Stimulated activated CD4-positive, alpha-beta T cell treated with anti-CD3 and anti-CD28 coated beads, Interleukin-1b, Interleukin-23, amount 100 ng/mL, for 4 hours (primary cell): ENCODE measurements around the gene PARD3B.

Source experiments
- DNase-seq, 2 donors: peaks; one replicate each; pipeline ENCODE4 v3.0.0-alpha.2; 2020; ENCODE audit warnings: low read depth in 2 of 2

Gene PARD3B

DNA sequence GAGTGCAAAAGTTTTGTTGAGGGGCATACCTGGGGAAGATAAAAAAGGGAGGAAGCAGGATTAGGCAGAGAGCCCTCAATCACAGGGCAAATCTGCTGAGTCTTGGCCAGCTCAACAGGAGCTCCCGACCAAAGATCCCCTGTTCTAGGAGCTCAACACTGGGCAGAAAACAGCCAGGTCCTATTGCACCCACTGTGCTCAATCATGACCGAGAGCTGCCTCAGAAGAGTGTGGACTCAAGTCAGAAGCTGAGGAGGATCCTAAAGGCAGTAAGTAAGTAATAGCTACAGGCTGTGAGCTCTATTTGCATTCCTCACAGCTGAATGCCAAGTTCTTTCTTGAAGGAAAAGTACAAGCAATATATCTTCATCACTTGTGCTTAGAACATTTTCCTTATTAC is 802.6 kb downstream of the PARD3B start:
- no peak for DNase-seq

DNA sequence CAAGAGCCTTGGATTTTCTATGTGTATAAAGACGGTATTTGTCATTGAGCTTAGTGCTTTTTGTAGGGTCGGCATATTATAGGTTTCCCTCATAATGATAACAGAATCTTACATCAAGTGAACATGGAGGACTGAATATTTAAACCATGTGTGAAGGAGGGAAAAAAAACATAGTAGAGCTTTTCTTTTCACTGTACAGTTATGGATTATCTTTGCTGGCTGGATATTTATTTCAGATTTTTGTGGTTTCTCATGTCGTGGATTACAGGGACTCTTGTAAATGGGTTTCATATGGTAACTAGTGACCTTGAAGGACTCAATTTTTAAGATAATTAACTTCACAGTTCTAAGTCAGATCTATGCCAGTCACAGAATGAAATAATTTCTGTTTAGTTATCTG is 806.8 kb downstream of the PARD3B start:
- no peak for DNase-seq

DNA sequence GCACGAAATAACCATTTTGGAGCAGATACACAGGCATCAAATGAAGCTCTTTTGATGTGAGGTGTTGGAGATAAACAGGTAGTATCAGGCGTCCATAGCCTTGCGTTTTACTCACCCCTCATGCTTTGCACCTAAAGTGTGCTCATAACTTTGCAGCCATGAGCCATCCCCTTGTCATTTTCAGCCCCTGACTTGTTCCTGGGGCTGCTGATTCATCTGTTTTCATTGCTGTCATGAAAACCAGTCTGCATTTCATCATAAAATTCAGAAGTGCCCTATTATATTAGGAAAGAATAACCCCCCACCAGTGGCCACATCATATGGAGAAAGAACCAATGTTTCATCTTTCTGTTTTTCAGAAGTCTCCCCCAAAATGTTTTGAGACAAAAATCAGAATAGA is 807.3 kb downstream of the PARD3B start:
- no peak for DNase-seq

DNA sequence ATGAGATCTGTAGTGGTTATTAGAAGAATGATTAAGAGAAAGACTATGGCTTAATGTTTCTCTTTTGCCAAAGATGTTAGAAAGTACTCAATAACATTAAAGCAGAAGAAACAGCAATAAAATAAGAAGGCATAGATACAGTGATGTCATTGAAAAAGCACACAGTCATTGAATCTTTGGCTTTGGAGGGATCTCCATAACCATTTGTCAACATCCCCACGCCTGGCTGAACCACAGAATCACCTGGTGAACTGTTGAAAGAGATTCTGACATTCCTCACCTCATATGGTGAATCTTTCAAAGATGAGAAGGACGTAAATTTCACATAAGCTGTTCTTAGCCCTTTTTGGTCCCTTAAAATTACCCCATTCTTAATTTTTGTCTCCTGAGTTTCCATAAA is 812.5 kb downstream of the PARD3B start:
- no peak for DNase-seq

DNA sequence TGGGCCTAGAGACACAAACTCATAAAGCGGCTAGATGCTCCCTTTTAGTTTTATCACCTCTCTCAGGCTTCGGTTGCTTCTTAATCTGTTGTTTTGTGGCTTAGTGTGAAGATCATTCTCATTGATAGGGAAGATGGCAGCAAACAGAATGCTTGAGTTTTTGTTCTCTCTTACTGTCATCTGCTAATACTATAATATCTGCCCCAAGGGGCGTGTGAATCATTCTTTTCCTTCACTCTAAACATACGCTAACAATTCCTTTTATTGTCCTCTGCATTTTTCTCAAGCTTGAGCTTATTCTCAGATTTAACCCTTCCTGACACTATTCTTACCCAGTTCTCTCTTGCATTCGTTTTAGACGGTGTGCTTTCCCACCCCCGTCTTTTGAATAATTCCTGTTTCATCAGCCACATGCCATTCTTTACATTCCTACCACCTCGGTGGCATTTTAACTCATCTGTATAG is 813.1 kb downstream of the PARD3B start:
- DNase-seq, result no peak

DNA sequence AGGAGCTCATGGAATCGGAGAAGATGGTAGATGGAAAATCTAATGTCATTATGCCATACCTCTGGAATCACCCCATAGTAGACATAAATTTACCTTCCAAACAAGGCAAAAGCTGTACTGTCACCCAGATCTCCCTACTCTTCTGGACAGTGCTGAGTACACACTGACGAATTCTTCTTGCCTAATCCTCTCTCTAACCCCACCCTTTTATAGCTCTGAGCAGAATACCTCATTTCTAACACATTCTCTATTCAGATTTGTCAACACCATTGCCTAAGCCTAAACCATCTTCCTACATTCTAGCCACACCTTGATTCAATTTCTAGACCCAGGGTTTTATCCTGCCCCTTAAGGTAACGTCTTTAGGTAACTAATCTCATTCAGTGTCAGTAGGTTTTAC is 816.0 kb downstream of the PARD3B start:
- no peak for DNase-seq

DNA sequence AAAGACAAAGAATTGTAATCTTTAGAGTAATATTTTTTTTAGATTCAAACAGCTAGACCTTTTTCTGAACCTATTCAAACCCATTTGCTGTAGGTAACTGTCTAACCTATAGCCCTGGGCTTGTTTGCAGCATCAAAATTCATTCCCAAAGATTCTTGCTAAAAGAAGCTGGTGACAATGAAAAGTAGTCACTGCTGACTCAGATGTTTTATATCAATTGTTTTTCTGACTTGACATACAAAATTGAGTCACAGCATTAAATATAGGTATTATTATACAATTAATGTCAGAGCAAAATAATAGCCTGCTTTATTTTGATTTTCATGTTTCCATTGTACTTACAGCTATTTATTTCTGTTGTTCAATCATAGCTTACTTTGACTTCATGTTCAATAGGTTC is 816.7 kb downstream of the PARD3B start:
- no peak for DNase-seq

DNA sequence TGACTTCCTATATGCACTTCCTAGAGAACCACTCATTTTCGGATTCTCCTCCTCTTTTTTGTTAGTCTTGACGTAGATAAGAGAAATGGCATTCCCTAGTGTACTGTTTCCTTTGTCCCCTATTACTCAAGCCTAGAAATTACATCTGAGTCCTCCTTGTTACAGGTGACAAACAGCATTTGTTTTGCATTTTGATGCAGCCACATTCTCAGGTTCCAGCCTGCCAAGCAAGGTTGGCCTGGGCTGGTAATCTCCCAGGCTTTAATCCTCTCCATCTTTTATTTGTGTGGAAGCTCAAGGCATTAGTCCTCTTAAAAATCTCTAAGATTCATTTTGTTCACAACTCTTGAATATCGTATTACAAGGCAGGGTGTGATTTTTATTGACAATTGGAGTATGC is 819.0 kb downstream of the PARD3B start:
- no peak for DNase-seq

DNA sequence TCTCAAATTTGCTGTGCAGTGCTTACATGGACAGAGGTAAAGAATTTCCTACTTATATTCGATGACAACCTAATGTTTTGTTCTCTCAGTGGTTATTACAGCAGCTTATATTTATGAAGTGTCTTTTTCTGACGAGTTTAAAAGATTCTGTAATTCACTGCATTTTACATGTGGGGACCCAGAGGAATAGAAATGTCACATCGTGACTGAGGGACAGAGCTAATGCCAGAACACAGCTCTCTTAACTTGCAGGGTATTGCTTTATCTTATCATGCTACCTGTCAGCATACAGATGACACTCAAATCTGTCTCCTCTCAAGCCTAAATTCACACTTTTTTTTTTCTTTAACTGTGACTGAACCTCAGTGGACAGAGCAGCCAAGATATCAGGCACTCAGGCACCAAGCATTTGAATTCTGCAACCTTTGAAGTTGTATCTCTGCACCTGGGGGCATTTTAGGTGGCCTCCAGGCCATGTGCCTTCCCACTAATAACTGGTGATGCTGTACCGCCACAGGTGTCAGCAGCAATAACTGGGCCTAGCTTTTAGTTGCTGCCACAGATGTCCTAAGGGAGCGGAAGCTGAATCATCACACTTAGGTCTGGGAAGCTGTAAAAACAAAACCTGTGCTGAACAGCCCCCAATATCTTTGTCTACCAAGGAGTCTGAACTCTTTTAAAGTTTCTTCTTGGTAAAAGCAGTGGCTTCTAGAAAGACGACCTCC is 821.2 kb downstream of the PARD3B start:
- DNase-seq, result no peak

DNA sequence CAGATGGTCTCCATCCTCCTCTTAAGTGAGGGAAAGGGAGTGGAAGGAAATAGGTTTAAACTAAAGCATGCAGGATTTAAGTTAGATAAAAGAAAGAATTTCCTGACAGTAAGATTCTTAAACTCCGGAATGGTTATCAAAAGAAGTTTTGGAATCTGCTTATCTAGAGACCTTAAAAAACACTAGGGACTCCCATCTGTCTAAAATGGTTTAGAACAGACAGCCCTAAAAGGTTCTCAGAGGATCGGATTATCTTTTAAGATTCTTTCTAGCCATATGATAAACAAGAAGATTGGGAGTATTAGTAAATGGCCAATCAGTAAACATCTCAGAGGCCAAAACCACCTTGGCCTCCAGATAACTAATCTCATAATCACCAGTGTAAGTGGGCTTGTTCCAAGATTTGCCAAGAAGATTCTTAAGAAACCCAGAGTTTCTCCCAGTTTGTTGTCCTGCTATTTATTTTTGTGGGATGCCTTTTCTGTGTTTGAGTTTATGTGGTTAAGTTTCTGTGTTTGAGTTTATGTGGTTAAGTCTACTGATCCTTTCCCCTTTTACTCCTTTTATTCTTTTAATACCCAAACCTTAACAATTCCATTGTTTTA is 822.2 kb downstream of the PARD3B start:
- DNase-seq, result no peak

DNA sequence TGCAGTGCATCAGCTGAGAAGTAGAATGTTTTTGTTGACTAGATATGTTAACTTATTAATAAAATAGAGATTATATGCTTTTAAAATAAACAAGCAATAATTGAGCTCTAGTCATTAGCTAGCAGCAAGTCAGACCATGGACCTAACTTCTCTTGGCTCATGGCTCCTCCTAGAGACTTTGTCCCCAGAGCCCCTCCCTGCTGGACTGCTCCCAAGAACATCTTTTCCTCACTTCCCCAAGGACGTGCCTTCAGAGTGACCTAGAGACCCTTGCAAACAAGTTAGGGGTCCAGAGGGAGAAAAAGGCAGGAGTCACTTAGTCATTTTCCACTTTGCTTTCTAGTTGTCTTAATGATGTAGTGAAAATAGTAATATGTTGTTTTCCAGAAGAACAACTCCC is 824.5 kb downstream of the PARD3B start:
- no peak for DNase-seq

DNA sequence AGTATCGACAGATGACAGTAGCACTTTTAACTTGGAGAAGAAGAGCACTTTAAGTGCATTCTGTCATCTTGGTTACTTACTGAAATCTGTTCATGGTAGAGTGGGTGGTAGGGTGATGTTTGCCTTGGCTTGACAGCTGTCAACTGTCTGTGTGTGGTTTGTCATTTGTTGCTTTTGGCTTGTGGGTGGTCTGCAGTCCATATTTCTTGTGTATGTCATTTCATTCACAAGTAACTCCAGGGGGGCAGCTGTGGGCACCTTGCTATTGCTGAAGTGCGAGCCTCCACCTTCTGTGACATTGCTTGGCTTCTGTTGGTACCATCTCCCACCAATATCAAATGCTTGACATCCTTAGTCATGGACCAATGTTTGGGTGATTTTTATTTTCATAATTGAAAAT is 825.5 kb downstream of the PARD3B start:
- DNase-seq, result no peak

DNA sequence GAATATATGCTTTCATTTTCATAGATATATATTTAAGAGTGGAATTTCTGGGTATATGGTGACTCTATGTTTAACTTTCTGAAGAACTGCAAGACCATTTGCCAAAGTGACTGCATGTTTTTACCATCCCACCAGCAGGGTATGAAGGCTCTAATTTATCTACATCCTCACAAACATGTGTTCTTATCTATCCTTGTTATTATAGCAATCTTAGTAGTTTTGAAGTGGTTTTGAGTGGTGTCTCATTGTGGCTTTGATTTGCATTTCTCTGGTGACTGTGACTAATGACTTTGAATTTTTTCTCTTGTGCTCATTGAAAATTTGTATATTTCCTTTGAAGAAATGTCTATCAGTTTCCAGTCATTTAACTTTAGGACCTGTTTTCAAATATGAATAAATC is 826.9 kb downstream of the PARD3B start:
- DNase-seq, result no peak

DNA sequence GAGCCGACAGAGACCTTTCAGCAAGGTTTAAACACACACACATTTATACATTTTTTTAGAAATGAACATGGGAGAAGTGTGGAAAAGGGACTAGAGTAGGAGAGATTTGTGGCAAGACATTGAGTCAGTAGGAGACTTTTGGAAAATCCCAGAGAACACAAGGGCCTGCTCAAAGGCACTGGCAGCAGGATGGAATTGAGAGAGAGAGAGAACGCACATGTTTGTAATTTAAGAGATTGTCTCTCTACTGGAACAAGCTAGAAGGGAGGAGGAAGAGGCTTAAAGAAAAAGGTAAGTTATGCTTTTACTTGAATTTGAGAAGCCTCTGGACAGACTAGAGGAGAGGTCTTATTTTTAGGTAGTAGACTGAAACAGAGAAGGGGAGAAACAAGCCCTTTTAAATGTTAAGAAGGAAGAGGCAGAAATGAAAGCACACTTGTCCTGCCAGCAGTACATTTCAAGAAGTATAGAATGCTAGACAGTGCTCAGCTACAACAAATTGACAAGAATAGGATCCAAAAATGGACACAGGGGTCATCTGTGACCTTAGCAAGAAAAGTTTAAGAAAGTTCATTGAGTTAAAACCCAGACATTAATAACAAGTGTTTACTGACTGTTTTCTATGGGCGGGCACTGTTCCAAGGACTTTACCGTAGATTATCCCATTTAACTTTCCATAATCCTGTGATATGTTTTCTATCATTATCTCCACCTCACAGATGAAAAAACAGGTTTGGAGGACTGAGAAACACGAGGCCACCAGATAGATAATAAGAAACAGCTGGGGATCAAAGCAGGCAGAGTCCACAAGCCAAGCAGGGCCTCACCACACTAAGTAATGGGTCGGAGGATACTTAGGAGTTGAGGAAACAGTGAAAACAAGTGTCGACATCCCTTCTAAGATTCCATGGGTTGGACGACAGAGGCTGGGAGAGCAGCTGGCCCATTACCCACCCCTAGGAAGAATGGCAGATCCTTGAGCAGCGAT is 830.5 kb downstream of the PARD3B start:
- DNase-seq, result no peak

DNA sequence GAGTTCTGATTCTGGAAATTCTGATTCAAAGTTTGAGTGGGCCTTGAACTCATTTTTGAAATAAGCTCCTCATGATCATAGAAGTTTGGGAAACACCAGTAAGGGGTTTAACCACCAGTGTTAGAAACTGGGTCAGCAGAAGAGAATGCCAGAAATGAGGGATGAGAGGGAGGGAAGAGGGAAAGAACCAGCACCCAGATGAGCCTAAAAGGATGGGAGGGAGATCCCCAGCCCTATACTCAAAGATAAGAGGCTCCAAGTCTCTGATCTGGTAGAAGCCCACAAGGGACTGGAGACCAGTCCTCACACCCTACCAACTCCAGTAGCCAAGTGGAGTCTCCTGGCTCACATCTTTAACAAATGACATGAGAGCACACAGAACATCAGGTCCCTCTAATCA is 832.0 kb downstream of the PARD3B start:
- DNase-seq, result no peak

DNA sequence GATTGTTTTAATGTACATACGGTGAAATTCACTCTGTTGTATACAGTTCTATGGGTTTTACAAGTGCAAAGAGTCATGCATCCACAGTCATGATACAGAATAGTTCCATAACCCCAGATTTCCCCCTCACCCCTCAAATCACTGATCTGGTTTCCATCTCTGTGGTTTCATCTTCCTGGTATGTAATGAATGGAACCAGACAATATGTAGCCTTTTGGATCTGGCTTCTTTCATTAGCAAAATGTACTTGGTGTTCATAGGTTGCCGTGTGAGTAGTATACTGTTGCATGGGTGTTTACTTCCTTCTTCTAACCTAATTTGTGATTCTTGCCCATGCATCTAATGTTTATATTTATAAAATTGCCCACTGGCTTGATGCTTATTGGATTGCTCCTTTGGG is 838.3 kb downstream of the PARD3B start:
- no peak for DNase-seq

DNA sequence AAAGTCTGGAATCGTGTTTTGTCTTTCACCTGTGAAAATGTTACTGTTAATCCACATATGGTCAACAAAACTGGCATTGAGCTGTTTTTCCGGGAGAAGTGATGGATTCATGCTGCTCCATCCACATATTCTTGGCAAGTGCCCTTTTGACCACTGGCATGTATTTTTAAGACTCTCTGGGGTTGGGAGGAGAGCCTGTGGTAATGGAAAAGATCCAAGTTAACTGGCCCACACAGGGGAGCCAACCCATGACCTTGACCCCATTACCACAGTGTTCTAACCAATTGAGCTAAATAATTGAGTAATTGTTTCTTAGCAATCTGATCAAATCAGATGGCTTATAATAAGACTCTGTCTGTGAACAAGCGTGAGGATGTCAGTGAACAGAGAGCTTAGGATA is 840.8 kb downstream of the PARD3B start:
- DNase-seq, result no peak

DNA sequence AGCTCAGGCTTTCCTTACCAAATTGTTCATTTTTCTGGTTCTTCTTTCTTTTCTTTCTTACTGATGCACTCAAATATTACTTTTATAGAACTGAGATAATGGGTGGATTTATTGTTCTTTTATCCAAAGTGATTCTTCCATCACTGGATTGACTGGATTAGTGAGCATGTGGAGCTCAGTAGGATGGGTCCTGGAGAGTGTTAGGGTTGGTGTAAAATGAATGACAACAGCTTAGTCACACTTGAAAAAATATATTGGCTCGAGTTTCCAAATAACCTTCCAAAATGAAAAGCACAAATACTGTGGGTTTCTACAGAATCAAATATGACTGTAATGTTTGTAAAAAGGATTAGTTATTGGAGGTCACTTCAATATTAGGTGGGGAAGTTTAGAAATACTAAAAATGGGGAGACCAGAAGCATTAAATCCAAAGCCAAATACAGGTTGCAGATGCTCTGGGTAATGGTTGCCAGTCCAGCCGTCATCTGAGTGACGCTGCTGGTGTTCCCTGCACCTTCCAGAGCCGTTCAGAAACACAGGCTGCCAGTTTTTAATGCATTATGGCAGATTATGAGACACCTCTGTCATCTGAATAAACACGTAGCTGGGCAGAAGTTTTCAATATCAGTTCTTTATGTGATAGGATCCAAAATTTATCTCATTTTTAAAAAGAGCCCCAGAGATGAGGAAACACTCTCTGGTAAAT is 842.2 kb downstream of the PARD3B start:
- no peak for DNase-seq

DNA sequence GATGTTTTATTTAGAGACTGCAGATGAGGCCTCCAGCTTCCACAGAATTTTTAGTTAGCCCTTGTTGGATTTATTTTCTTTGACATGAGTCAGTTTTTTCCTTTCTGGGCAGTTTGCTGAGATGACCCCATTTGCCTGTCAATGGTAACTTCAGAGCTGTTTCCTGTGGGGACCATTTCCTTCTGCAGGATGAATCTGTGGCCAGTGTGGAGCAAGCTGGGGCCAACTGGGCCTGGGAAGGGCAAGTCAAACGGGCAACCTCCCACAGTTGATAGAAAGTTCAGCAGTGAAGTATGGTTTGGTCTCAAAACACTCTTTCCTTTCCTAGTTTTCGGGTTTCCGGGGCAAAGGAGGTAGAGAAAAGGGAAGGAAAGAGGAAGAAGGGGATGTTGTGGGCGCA is 845.6 kb downstream of the PARD3B start:
- DNase-seq, result no peak

DNA sequence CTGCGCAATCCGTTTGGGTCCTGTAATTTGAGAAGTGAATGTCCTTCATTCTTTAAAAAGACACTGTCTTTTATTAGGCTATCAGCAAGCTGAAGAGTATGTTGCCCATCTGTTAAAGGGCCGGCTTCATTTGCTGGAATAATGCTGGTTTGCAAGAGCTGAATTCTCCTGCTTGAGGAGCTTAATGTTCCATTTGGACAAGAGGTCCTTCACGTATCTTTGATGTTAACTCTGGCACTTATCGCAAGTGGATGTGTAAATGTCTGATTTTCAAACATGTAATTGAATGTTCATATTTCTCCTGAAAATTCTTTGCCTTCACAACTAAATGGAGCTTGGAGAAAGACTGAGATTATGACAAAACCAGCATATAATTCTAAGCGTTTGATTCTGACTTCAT is 856.2 kb downstream of the PARD3B start:
- DNase-seq, result no peak

DNA sequence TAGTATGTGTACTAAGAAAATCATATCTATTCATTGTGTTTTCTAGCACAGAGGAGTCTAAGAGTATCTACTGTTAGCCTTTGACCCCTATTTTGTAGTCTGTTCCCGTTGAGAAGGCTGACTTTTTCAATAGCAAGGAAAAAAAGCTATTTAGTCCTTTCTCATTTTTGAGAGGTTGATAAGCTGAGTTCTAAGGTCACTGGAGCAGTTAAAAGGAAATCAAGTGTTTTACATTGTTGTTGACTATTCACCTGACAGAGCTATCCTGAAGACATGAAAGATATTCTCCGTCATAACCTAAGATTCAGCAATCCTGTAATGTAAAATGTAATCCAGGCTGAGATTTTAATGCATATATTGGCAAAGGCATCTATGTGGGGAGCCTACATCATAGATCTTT is 856.7 kb downstream of the PARD3B start:
- DNase-seq, result no peak

DNA sequence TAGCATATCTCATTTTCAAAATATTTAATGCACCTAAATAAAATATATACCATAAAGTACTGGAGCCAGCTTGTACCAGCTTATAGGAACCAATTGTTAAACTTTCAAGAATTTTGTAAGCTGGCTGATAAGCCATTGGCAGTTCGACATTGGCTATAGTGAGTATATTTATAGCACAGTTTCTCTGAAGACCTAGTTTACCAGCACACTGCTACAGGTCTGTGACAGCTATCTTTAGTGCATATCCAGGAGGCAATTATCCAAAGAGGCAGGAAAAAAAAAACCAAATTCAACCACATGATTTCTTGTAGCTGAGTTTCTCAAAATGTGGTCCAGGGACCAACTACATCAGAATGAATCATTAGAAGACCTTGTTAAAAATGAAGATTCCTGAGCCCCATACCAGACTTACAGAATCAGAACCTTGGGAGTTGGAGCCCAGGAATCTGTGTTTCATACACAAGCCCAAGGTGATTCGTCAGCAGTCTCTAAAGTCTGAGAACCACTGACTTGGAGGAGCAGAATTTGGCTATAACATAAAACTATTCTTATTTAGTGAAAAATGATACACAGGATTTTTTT is 858.1 kb downstream of the PARD3B start:
- no peak for DNase-seq
